Stimulated activated naive CD8-positive, alpha-beta T cell treated with anti-CD3 and anti-CD28 coated beads, Interleukin-15, amount 100 ng/mL, for 72 hours (primary cell): ENCODE results near the gene UPF2.
A peak's percentile ranks its signal among the peaks of the same experiment; 100 is the strongest.

Experiments
- ATAC-seq: fragments of 150-1000 bp; cut with Tn5 transposase; 2 replicates; pipeline ENCODE4 v1.10.0; 2021; ENCODE audit warnings: mild to moderate bottlenecking, moderate library complexity
- DNase-seq, 2 donors: peaks; one replicate each; pipeline ENCODE4 v3.0.0; 2021 to 2022
- H3K27ac Mint-ChIP-seq, 2 donors: one replicate each; pipeline ENCODE4 v1.8.0; 2022; ENCODE audit warnings: mild to moderate bottlenecking in 2 of 2, mixed read lengths in 2 of 2, moderate library complexity in 2 of 2
- H3K27me3 Mint-ChIP-seq: one replicate; pipeline ENCODE4 v1.8.0; 2022; ENCODE audit warnings: mixed read lengths
- H3K4me1 Mint-ChIP-seq: one replicate; pipeline ENCODE4 v1.8.0; 2022; ENCODE audit warnings: mild to moderate bottlenecking, mixed read lengths
- H3K4me3 Mint-ChIP-seq, 2 donors: one replicate each; pipeline ENCODE4 v1.8.0; 2022; ENCODE audit warnings: mild to moderate bottlenecking in 2 of 2, mixed read lengths in 2 of 2, moderate library complexity in 1 of 2
- H3K9me3 Mint-ChIP-seq, 2 donors: one replicate each; pipeline ENCODE4 v1.8.0; 2022; ENCODE audit warnings: mixed read lengths in 2 of 2

The UPF2 gene

GRCh38 chr10:11951695-11952094 lies 90.9 kb downstream of the UPF2 start:
- DNase-seq (no peak), ATAC-seq (no peak)
- Mint-ChIP-seq H3K4me1 (peaks cover 6% of the 10 kb centered on the region), H3K27ac (no peak overlapping the region), H3K9me3 (no peaks in the 10 kb centered on the region), H3K27me3 (no peaks in the 10 kb centered on the region), H3K4me3 (no peak overlapping the region)

- Mint-ChIP-seq H3K4me3 (no peak overlapping the region), H3K27me3 (no peaks in the 10 kb centered on the region), H3K4me1 (peaks cover 6% of the 10 kb centered on the region), H3K27ac (peak overlapping the region in 1 of 2 donors; percentile 68), H3K9me3 (no peaks in the 10 kb centered on the region)
- DNase-seq (no peak), ATAC-seq (no peak)
Observed at GRCh38 chr10:11950325-11951018, 92.1 kb downstream of the UPF2 start.

GRCh38 chr10:11949152-11949551 lies 93.5 kb downstream of the UPF2 start:
- Mint-ChIP-seq H3K4me3 (no peak overlapping the region), H3K9me3 (no peaks in the 10 kb centered on the region), H3K27me3 (no peaks in the 10 kb centered on the region), H3K27ac (peak overlapping the region in 1 of 2 donors; percentile 22), H3K4me1 (peaks cover 6% of the 10 kb centered on the region)
- ATAC-seq: no peak
- DNase-seq: no peak

GRCh38 chr10:11946652-11947051 lies 96.0 kb downstream of the UPF2 start:
- Mint-ChIP-seq H3K4me1 (peaks cover 6% of the 10 kb centered on the region), H3K27ac (no peak overlapping the region), H3K27me3 (no peaks in the 10 kb centered on the region), H3K4me3 (no peak overlapping the region), H3K9me3 (no peaks in the 10 kb centered on the region)
- ATAC-seq: no peak
- no peak for DNase-seq

- DNase-seq: no peak
- no peaks in the 10 kb centered on the region for H3K27me3 Mint-ChIP-seq
- no peak for ATAC-seq
- H3K4me3 Mint-ChIP-seq: no peak overlapping the region
- no peaks in the 10 kb centered on the region for H3K9me3 Mint-ChIP-seq
- no peak overlapping the region for H3K27ac Mint-ChIP-seq
- no peaks in the 10 kb centered on the region for H3K4me1 Mint-ChIP-seq
Observed at GRCh38 chr10:11936389-11937152, 106.0 kb downstream of the UPF2 start.

- Mint-ChIP-seq H3K27me3 (no peaks in the 10 kb centered on the region), H3K4me1 (no peaks in the 10 kb centered on the region), H3K27ac (no peak overlapping the region), H3K9me3 (no peaks in the 10 kb centered on the region), H3K4me3 (no peak overlapping the region)
- no peak for DNase-seq
- ATAC-seq: no peak
Observed at GRCh38 chr10:11934262-11934661, 108.3 kb downstream of the UPF2 start.

GRCh38 chr10:11933577-11934223 lies 108.9 kb downstream of the UPF2 start:
- ATAC-seq (no peak), DNase-seq (no peak)
- H3K9me3 Mint-ChIP-seq: no peaks in the 10 kb centered on the region
- H3K4me3 Mint-ChIP-seq: no peak overlapping the region
- no peaks in the 10 kb centered on the region for H3K27me3 Mint-ChIP-seq
- no peak overlapping the region for H3K27ac Mint-ChIP-seq
- H3K4me1 Mint-ChIP-seq: no peaks in the 10 kb centered on the region

GRCh38 chr10:11931038-11931437 lies 111.6 kb downstream of the UPF2 start:
- H3K4me3 Mint-ChIP-seq: no peak overlapping the region
- no peaks in the 10 kb centered on the region for H3K9me3 Mint-ChIP-seq
- H3K27me3 Mint-ChIP-seq: no peaks in the 10 kb centered on the region
- DNase-seq: no peak
- H3K4me1 Mint-ChIP-seq: no peaks in the 10 kb centered on the region
- no peak for ATAC-seq
- H3K27ac Mint-ChIP-seq: no peak overlapping the region

GRCh38 chr10:11930312-11930978 lies 112.2 kb downstream of the UPF2 start:
- DNase-seq: no peak
- no peak for ATAC-seq
- H3K4me3 Mint-ChIP-seq: no peak overlapping the region
- no peaks in the 10 kb centered on the region for H3K27me3 Mint-ChIP-seq
- H3K9me3 Mint-ChIP-seq: no peaks in the 10 kb centered on the region
- no peak overlapping the region for H3K27ac Mint-ChIP-seq
- H3K4me1 Mint-ChIP-seq: no peaks in the 10 kb centered on the region

- DNase-seq: no peak
- no peak for ATAC-seq
- no peaks in the 10 kb centered on the region for H3K27me3 Mint-ChIP-seq
- H3K4me1 Mint-ChIP-seq: no peaks in the 10 kb centered on the region
- no peak overlapping the region for H3K4me3 Mint-ChIP-seq
- no peak overlapping the region for H3K27ac Mint-ChIP-seq
- H3K9me3 Mint-ChIP-seq: no peaks in the 10 kb centered on the region
Observed at GRCh38 chr10:11927746-11928145, 114.9 kb downstream of the UPF2 start.

GRCh38 chr10:11921800-11922392 lies 120.7 kb downstream of the UPF2 start:
- Mint-ChIP-seq H3K4me3 (no peak overlapping the region), H3K4me1 (no peaks in the 10 kb centered on the region), H3K27me3 (no peaks in the 10 kb centered on the region), H3K27ac (peak overlapping the region in 1 of 2 donors; percentile 19), H3K9me3 (no peaks in the 10 kb centered on the region)
- DNase-seq (no peak), ATAC-seq (no peak)

- H3K4me1 Mint-ChIP-seq: no peaks in the 10 kb centered on the region
- H3K9me3 Mint-ChIP-seq: no peaks in the 10 kb centered on the region
- ATAC-seq: no peak
- no peak overlapping the region for H3K4me3 Mint-ChIP-seq
- no peak overlapping the region for H3K27ac Mint-ChIP-seq
- no peak for DNase-seq
- H3K27me3 Mint-ChIP-seq: no peaks in the 10 kb centered on the region
Observed at GRCh38 chr10:11919271-11919670, 123.3 kb downstream of the UPF2 start.

- H3K27ac Mint-ChIP-seq: peak overlapping the region in 1 of 2 donors; percentile 72
- no peak overlapping the region for H3K4me3 Mint-ChIP-seq
- peak; percentile 28 for ATAC-seq
- H3K9me3 Mint-ChIP-seq: no peaks in the 10 kb centered on the region
- DNase-seq: no peak
- H3K27me3 Mint-ChIP-seq: no peaks in the 10 kb centered on the region
- H3K4me1 Mint-ChIP-seq: no peaks in the 10 kb centered on the region
Observed at GRCh38 chr10:11918384-11918783, 124.2 kb downstream of the UPF2 start.

GRCh38 chr10:11913079-11913641 lies 129.4 kb downstream of the UPF2 start:
- no peak overlapping the region for H3K27ac Mint-ChIP-seq
- no peak overlapping the region for H3K4me3 Mint-ChIP-seq
- no peaks in the 10 kb centered on the region for H3K9me3 Mint-ChIP-seq
- H3K4me1 Mint-ChIP-seq: no peaks in the 10 kb centered on the region
- DNase-seq: no peak
- H3K27me3 Mint-ChIP-seq: no peaks in the 10 kb centered on the region
- no peak for ATAC-seq

GRCh38 chr10:11910102-11910501 lies 132.5 kb downstream of the UPF2 start:
- Mint-ChIP-seq H3K27ac (no peak overlapping the region), H3K27me3 (no peaks in the 10 kb centered on the region), H3K9me3 (no peaks in the 10 kb centered on the region), H3K4me1 (no peaks in the 10 kb centered on the region), H3K4me3 (no peak overlapping the region)
- no peak for DNase-seq
- no peak for ATAC-seq
